Activated T-cell treated with anti-CD3 and anti-CD28 coated beads, Interleukin-2, amount 50 U/mL, for 1 hour (primary cell): ENCODE data around the gene PXT1.
A peak's percentile ranks its signal among the peaks of the same experiment; 100 is the strongest.

ENCODE experiments used
- DNase-seq: peaks from one replicate; pipeline ENCODE4 v3.0.0-alpha.2; 2020

PXT1 gene

GRCh38 chr6:36343109-36343680 lies 99.5 kb downstream of the PXT1 start:
- no peak for DNase-seq

GRCh38 chr6:36340618-36341454 lies 101.8 kb downstream of the PXT1 start:
- DNase-seq, result peak; percentile 77
